Measurements from ENCODE around the gene BCL2L13.
"Not testable (repeated sequence)": the region's sequence is repeated elsewhere in the genome, so short reads cannot be mapped to it uniquely, and the experiment has no call there.

Gene BCL2L13

GRCh38 chr22:17698276-17698675, 59.7 kb downstream of the BCL2L13 start:
- not testable (repeated sequence) for DNase-seq

- no peak for DNase-seq
Measured at GRCh38 chr22:17698948-17699347, 60.4 kb downstream of the BCL2L13 start.

GRCh38 chr22:17699696-17700340, 61.3 kb downstream of the BCL2L13 start:
- no peak for DNase-seq

GRCh38 chr22:17700778-17701177, 62.2 kb downstream of the BCL2L13 start:
- no peak for DNase-seq

- no peak for DNase-seq
Measured at GRCh38 chr22:17703811-17704210, 65.3 kb downstream of the BCL2L13 start.

GRCh38 chr22:17705546-17705945, 67.0 kb downstream of the BCL2L13 start:
- no peak for DNase-seq

GRCh38 chr22:17705951-17706900, 67.7 kb downstream of the BCL2L13 start:
- no peak for DNase-seq

- DNase-seq = no peak
Measured at GRCh38 chr22:17706947-17707346, 68.4 kb downstream of the BCL2L13 start.

GRCh38 chr22:17707526-17707925, 69.0 kb downstream of the BCL2L13 start:
- no peak for DNase-seq

- DNase-seq = no peak
Measured at GRCh38 chr22:17710023-17710422, 71.5 kb downstream of the BCL2L13 start.

GRCh38 chr22:17712441-17712840, 73.9 kb downstream of the BCL2L13 start:
- no peak for DNase-seq

- no peak for DNase-seq
Measured at GRCh38 chr22:17716529-17716928, 78.0 kb downstream of the BCL2L13 start.

- DNase-seq = no peak
Measured at GRCh38 chr22:17717708-17718107, 79.2 kb downstream of the BCL2L13 start.

GRCh38 chr22:17719911-17720310, 81.4 kb downstream of the BCL2L13 start:
- no peak for DNase-seq

GRCh38 chr22:17724241-17724640, 85.7 kb downstream of the BCL2L13 start:
- DNase-seq = no peak

- no peak for DNase-seq
Measured at GRCh38 chr22:17724678-17725499, 86.3 kb downstream of the BCL2L13 start.

- DNase-seq = no peak
Measured at GRCh38 chr22:17725500-17725796, 86.9 kb downstream of the BCL2L13 start.

GRCh38 chr22:17726006-17726927, 87.7 kb downstream of the BCL2L13 start:
- no peak for DNase-seq

- DNase-seq = no peak
Measured at GRCh38 chr22:17726928-17727897, 88.7 kb downstream of the BCL2L13 start.

GRCh38 chr22:17728786-17729185, 90.2 kb downstream of the BCL2L13 start:
- no peak for DNase-seq

GRCh38 chr22:17729561-17729960, 91.0 kb downstream of the BCL2L13 start:
- DNase-seq = no peak

Data from NCI-H146 (cell line).